Activated naive CD8-positive, alpha-beta T cell treated with anti-CD3 and anti-CD28 coated beads, Interleukin-2, amount 50 U/mL, for 24 hours (primary cell): ENCODE data around the gene PLCB1.

Source experiments
- ATAC-seq: fragments of 150-1000 bp; cut with Tn5 transposase; one replicate; pipeline ENCODE4 v1.10.0; 2021
- DNase-seq: peaks from one replicate; pipeline ENCODE4 v3.0.0; 2021
- H3K27ac Mint-ChIP-seq: one replicate; pipeline ENCODE4 v1.8.0; 2021; ENCODE audit warnings: mild to moderate bottlenecking, mixed read lengths
- H3K27me3 Mint-ChIP-seq: one replicate; pipeline ENCODE4 v1.8.0; 2021; ENCODE audit warnings: mixed read lengths
- H3K36me3 Mint-ChIP-seq: one replicate; pipeline ENCODE4 v1.8.0; 2021; ENCODE audit warnings: low read depth, mixed read lengths
- H3K4me1 Mint-ChIP-seq: one replicate; pipeline ENCODE4 v1.8.0; 2021; ENCODE audit warnings: mixed read lengths
- H3K4me3 Mint-ChIP-seq: one replicate; pipeline ENCODE4 v1.8.0; 2021; ENCODE audit warnings: mild to moderate bottlenecking, moderate library complexity, mixed read lengths
- H3K9me3 Mint-ChIP-seq: one replicate; pipeline ENCODE4 v1.8.0; 2021; ENCODE audit warnings: mixed read lengths

Gene PLCB1

DNA sequence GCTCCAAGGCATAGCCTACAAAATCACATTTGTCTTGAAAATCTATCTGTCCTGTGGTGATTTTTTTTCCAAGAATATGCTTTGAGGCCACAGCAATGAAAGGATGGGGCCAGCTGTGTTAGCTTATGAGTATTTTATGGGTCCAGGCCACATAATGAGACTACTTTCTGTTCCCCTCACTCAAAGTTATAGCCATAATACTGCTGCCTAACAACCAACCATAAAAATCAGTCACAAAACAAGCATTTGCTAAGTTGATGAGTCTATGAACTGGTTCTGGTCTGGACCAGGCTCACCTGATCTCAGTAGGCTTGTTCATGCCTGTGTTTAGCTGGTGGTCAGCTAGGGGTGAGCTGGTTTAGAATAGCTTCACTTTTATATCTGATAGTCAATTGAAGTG lies 744.3 kb downstream of the PLCB1 start:
- peaks cover 2% of the 10 kb centered on the region for H3K9me3 Mint-ChIP-seq
- DNase-seq (no peak), ATAC-seq (no peak)
- no peaks in the 10 kb centered on the region for H3K4me1 Mint-ChIP-seq
- H3K36me3 Mint-ChIP-seq: no peaks in the 10 kb centered on the region
- H3K27ac Mint-ChIP-seq: no peak overlapping the region
- H3K4me3 Mint-ChIP-seq: no peak overlapping the region
- H3K27me3 Mint-ChIP-seq: no peaks in the 10 kb centered on the region

DNA sequence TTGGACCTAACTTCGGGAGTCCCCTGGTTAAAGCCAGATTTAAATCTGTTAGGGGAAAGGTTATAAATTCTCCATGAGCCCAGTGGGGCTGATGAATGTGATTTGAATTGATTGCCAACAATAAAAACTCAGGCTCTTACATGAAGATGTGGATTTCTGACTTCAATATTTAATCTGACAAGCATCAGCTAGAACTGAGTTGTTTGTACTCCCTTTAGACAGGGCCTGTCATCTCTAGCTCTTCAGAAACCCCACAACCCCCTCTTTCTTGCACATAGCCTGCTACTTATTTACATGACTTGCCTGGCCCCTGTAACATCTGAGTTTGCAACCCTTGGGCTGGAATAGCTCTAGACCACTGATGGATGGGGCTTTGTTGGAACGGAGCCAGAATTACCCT lies 745.2 kb downstream of the PLCB1 start:
- H3K4me3 Mint-ChIP-seq: no peak overlapping the region
- DNase-seq (no peak), ATAC-seq (no peak)
- H3K36me3 Mint-ChIP-seq: no peaks in the 10 kb centered on the region
- no peaks in the 10 kb centered on the region for H3K4me1 Mint-ChIP-seq
- peaks cover 3% of the 10 kb centered on the region for H3K9me3 Mint-ChIP-seq
- H3K27me3 Mint-ChIP-seq: no peaks in the 10 kb centered on the region
- no peak overlapping the region for H3K27ac Mint-ChIP-seq

DNA sequence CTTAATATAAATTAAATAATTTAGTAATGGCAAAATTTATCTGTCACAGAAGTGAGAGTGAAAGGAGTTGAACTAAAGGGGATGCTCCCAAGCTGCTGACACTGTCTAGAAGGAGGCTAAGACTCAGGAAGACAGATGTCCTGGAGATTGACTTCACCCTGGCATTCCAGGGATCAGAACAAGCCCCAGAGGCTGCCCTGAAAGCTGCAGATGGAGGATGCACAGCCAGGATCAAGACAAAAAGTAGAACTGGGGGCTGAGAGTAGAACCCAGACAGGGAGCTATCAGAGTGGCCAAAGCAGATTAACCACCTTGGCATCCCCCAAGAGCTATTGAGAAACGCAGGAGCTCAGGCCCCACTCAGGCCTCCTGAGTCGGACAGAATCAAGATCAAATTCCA lies 747.6 kb downstream of the PLCB1 start:
- DNase-seq (no peak), ATAC-seq (no peak)
- Mint-ChIP-seq H3K27ac (no peak overlapping the region), H3K9me3 (peaks cover 3% of the 10 kb centered on the region), H3K4me3 (no peak overlapping the region), H3K36me3 (no peaks in the 10 kb centered on the region), H3K27me3 (no peaks in the 10 kb centered on the region), H3K4me1 (no peaks in the 10 kb centered on the region)

DNA sequence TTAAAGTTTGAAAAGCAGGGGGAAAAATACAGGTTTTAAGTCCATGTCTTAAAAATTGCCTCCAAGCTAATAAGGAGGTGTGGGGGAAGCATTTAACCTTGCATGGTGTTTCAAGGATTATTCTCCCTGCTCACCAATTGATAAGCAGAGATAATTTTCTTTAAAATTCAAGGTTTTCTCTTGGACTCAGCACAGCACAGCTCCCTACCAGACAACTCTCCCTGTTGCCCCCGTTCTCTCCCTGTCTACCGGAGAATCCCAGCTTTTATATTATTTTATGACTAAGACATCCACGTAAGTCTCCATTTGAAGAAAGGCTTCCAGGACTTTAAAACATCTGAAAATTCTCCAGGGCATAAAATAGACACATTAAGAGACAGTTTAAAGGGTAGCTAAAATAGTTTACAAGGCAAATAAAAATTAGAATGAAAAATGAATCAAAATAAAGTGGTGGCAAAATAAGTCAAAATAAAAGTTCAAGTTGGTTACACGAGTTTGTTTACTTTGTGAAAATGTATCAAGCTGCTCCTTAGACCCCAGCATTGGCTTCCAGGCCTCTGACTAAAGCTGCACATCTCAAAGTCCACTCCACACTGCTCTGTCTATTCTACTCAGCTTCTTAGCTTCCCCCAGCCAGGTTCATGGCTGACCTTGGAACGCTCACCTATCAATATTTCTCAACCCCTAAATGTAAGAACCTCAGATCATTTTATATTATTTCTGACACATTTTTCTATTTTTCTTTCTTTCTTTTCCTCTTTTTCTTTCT lies 748.2 kb downstream of the PLCB1 start:
- Mint-ChIP-seq H3K4me1 (no peaks in the 10 kb centered on the region), H3K27ac (no peak overlapping the region), H3K36me3 (no peaks in the 10 kb centered on the region), H3K9me3 (peaks cover 3% of the 10 kb centered on the region), H3K27me3 (no peaks in the 10 kb centered on the region), H3K4me3 (no peak overlapping the region)
- no peak for ATAC-seq
- no peak for DNase-seq

DNA sequence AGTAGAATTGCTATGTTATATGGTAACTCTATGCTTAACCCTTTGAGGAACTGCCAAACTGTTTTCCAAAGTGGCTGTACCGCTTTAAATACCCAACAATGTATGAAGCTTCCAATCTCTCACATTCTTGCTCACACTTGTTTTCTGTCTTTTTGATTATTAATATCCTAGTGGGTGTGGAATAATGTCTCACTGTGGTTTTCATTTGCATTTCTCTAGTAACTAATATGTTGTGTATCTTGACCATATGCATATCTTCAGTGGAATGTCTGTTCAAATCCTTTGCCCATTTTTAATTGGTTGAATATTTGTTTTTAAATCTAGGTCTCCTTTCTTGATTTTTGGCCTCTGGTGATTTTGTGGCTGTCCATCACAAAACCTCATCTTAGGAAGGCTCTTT lies 759.0 kb downstream of the PLCB1 start:
- Mint-ChIP-seq H3K4me3 (no peak overlapping the region), H3K36me3 (no peaks in the 10 kb centered on the region), H3K27ac (no peak overlapping the region), H3K9me3 (peaks cover 46% of the 10 kb centered on the region), H3K27me3 (peaks cover 2% of the 10 kb centered on the region), H3K4me1 (no peaks in the 10 kb centered on the region)
- ATAC-seq (no peak), DNase-seq (no peak)

DNA sequence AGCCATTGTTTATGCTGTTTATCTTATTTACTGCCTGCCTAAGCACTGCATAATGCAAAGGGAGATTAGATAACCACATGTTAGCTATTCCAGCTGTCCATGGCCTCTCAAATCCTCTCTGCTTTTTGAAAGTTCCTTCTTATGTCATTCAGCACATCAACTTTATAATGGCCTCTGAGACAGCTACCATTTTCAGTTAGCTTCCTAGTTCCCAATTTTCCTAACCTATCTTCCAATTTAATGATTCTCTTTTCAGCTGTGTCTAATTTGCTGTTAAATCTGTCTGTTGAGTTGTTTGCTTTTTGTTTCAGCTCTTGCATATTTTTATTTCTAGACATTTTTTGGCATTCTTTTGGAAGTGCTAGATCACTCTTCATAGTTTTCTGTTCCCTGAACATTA lies 763.4 kb downstream of the PLCB1 start:
- ATAC-seq (no peak), DNase-seq (no peak)
- Mint-ChIP-seq H3K4me3 (no peak overlapping the region), H3K27me3 (peaks cover 2% of the 10 kb centered on the region), H3K9me3 (peaks cover 37% of the 10 kb centered on the region), H3K27ac (no peak overlapping the region), H3K4me1 (no peaks in the 10 kb centered on the region), H3K36me3 (no peaks in the 10 kb centered on the region)

DNA sequence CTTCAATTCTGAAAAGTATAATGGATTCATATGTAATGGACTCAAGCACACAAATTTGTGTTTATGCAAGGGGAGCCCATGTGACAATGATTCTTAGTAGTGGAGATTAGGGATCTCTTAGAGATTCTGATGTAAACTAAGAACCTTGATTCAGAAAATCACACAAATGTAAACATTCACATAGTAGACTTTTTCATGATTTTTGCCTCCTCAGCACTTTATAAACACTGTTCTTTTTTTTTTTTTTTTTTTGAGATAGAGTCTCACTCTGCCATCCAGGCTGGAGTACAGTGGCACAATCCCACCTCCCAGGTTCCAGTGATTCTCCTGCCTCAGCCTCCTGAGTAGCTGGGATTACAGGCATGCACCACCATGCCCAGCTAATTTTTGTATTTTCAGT lies 766.8 kb downstream of the PLCB1 start:
- no peak for ATAC-seq
- Mint-ChIP-seq H3K4me3 (no peak overlapping the region), H3K4me1 (no peaks in the 10 kb centered on the region), H3K36me3 (no peaks in the 10 kb centered on the region), H3K27me3 (no peaks in the 10 kb centered on the region), H3K9me3 (peaks cover 22% of the 10 kb centered on the region), H3K27ac (no peak overlapping the region)
- DNase-seq: no peak

DNA sequence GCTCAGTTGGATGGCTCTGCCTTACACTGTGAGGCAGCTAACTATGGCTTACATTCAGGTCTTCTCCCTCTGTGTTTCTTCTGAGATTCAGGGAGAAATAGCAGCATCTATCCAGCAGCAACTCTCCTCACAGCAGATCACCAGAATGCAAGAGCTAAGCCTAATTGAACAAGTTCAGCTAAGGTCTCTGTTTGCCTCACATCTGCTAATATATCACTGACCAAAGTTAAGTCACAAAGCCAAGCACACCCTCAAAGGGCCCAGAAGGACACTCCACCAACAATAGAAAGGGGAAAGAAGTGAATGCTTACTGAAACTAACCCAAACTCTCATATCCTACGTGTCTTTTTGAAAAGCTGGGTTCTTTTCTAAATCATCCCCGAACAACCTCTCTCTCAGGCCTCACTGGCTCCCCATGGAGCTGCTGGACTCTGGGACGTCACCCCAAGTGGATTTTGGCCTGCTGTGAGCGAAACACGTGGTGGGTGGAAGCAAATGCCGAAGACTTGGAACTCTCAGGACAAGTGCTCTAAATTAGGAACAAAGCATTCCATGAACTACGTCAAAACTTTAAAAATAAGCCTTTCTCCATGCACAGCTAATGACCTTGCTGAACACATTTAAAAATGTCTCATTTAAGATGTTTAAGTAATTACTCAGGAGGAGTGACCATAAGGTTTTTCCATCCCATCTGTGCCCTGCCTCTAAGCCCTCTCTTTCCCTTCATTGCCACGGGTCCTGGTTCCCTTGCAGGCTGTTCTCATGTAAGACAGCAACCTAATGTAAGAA lies 769.4 kb downstream of the PLCB1 start:
- H3K27me3 Mint-ChIP-seq: no peaks in the 10 kb centered on the region
- H3K27ac Mint-ChIP-seq: no peak overlapping the region
- no peak for DNase-seq
- no peaks in the 10 kb centered on the region for H3K9me3 Mint-ChIP-seq
- H3K4me3 Mint-ChIP-seq: no peak overlapping the region
- H3K36me3 Mint-ChIP-seq: no peaks in the 10 kb centered on the region
- no peak for ATAC-seq
- no peaks in the 10 kb centered on the region for H3K4me1 Mint-ChIP-seq

DNA sequence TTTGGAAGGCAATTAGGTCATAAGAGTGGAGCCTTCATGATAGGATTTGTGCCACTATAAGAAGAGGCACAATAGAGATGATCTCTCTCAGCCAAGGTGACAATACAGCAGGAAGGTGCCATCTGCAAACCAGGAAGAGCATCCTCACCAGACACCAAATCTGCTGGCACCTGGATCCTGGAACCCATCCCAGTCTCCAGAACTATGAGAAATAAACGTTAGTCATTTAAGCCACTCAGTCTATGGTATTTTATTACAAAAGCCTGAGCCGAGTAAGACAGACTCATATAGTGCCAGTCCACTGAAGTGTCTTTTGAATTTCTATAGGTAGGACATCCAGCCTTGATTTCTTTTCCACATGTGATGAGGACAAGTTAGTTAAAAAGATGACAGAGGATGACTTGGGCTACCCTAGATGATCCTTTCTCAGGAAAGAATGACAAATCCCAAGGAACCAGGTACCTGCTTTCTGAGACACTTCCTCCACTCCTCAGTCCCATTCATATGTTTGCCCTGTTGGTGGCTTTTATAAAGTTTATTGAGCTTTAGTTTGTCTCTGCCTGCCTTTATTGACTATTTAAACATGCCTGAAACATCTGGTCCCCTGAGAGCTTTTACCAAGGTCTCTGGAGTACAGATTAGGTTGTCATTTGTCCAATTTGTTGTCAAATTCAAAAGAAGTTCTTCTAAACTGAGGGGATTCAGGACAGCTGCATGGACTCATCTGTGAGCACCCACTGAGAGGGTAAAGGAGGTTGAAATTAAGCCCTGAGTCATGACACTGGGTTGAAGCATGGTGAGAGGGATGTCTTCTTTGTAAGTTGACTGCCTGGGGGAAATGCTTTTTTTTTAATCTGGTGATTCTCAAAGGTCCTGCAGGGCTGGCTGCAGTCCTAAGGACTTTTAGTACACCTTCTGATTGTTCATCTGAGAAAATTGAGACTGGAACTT lies 771.9 kb downstream of the PLCB1 start:
- H3K9me3 Mint-ChIP-seq: no peaks in the 10 kb centered on the region
- no peaks in the 10 kb centered on the region for H3K27me3 Mint-ChIP-seq
- no peak for DNase-seq
- H3K4me1 Mint-ChIP-seq: no peaks in the 10 kb centered on the region
- H3K36me3 Mint-ChIP-seq: no peaks in the 10 kb centered on the region
- no peak for ATAC-seq
- no peak overlapping the region for H3K27ac Mint-ChIP-seq
- H3K4me3 Mint-ChIP-seq: no peak overlapping the region

DNA sequence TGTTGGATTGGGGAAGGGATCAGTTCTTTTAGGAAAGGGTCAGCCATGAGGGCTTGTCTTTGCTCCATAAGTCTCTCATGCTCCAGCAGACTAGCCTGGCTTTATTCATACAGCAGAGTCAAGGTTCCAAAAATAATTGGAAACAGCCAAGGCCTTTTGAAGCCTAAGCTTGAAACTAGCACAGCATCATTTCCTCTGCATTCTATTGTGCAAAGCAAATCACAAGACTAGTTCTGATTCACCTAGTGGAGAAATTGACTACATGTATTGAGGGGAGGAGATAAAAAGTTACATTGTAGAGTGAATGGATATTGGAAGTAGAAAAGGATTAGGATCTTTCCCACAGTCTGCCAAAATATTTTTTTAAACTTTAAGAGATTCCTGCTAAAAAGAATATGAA lies 777.5 kb downstream of the PLCB1 start:
- no peaks in the 10 kb centered on the region for H3K27me3 Mint-ChIP-seq
- DNase-seq (no peak), ATAC-seq (no peak)
- H3K9me3 Mint-ChIP-seq: peaks cover 4% of the 10 kb centered on the region
- H3K27ac Mint-ChIP-seq: no peak overlapping the region
- no peak overlapping the region for H3K4me3 Mint-ChIP-seq
- H3K4me1 Mint-ChIP-seq: no peaks in the 10 kb centered on the region
- no peaks in the 10 kb centered on the region for H3K36me3 Mint-ChIP-seq

DNA sequence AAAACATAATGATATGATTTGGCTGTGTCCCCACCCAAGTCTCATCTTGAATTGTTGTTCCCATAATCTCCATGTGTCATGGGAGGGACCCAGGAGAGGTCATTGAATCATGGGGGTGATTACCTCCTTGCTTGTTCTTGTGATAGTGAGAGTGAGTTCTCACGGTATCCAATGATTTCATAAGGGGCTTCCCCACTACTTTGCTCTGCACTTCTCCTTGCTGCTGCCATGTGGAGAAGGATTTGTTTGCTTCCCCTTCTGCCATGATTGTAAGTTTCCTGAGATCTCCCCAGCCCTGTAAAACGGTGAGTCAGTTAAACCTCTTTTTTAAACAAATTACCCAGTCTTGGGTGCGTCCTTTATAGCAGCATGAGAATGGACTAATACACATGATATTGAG lies 780.0 kb downstream of the PLCB1 start:
- Mint-ChIP-seq H3K4me3 (no peak overlapping the region), H3K27me3 (no peaks in the 10 kb centered on the region), H3K9me3 (peaks cover 16% of the 10 kb centered on the region), H3K27ac (no peak overlapping the region), H3K4me1 (no peaks in the 10 kb centered on the region), H3K36me3 (no peaks in the 10 kb centered on the region)
- ATAC-seq (no peak), DNase-seq (no peak)

DNA sequence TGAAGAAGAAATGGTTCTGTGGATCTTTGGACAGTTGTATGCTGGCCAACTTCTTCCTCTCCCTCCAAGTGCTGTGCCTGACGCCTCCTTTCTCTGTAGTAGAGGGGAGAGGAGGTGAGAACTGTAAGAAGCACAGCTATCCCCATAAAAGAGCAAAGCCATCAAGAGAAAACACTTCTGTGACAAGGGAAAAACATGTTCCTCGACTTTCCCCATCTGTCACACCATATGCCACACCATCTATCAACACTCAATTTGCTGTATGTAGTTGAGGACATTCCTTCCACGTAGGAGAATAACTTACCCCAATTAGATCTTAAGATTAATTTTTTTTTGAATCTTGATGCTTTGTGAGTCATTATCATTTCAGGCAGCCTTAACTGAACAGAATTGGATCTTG lies 780.7 kb downstream of the PLCB1 start:
- H3K4me1 Mint-ChIP-seq: no peaks in the 10 kb centered on the region
- H3K27me3 Mint-ChIP-seq: no peaks in the 10 kb centered on the region
- no peak overlapping the region for H3K4me3 Mint-ChIP-seq
- H3K27ac Mint-ChIP-seq: no peak overlapping the region
- ATAC-seq: no peak
- H3K9me3 Mint-ChIP-seq: peaks cover 16% of the 10 kb centered on the region
- no peaks in the 10 kb centered on the region for H3K36me3 Mint-ChIP-seq
- DNase-seq: no peak

DNA sequence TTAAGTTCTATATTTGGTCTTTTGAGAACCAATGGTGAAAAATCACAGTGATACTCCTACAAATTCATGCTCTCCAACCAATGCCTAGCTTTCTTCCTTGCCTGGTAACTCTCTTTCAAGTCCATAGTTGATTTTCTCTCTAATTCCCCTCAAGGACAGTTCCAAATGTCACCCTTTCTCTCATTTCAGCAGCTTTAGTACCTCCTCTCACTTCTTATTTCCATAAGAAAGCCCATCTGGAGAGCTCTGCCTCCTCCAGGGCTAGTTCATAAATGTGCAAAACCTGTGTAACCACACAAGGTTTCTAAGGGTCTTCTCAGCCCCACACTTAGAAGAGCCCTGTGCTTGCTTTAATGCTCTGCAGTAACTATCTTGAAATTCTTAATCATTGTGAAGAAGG lies 781.4 kb downstream of the PLCB1 start:
- Mint-ChIP-seq H3K9me3 (peaks cover 16% of the 10 kb centered on the region), H3K4me3 (no peak overlapping the region), H3K27me3 (no peaks in the 10 kb centered on the region), H3K4me1 (no peaks in the 10 kb centered on the region), H3K36me3 (no peaks in the 10 kb centered on the region), H3K27ac (no peak overlapping the region)
- no peak for ATAC-seq
- DNase-seq: no peak

DNA sequence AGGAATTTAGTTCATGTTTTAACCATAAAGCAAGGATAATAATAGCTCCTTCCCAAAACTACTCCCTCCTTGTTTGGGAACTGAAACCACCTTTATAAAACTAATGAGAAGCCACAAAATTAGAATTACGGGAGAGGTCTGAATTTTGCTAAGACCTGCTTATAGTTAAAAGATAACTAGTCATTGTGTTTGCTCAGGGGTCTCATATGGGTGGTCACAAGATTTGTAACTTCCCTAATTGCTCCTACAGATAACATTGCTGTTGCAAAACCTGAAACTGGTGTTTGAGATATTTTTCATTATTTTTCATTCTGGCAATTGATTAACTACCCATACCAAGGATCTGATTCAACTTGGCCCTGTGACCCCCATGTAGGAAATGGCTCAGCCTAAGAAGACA lies 782.4 kb downstream of the PLCB1 start:
- Mint-ChIP-seq H3K36me3 (no peaks in the 10 kb centered on the region), H3K27ac (no peak overlapping the region), H3K27me3 (no peaks in the 10 kb centered on the region), H3K9me3 (peaks cover 16% of the 10 kb centered on the region), H3K4me1 (no peaks in the 10 kb centered on the region), H3K4me3 (no peak overlapping the region)
- ATAC-seq (no peak), DNase-seq (no peak)
